GM08714 (cell line): ENCODE data around the gene JARID2.
"Not testable (repeated sequence)": the region's sequence is repeated elsewhere in the genome, so short reads cannot be mapped to it uniquely, and the experiment has no call there.

Source experiments
- H3K4me3 ChIP-seq: fragments of 200-500 bp; sonication (Bioruptor generic); 2 replicates; pipeline ENCODE4 v1.5.1; 2014; ENCODE audit warnings: mild to moderate bottlenecking, low read length, inconsistent platforms
- ZNF274 ChIP-seq: IDR thresholded peaks from 2 replicates; pipeline ENCODE4 v1.6.1; 2012; ENCODE audit warnings: mild to moderate bottlenecking, low read depth, low read length

Gene JARID2

DNA sequence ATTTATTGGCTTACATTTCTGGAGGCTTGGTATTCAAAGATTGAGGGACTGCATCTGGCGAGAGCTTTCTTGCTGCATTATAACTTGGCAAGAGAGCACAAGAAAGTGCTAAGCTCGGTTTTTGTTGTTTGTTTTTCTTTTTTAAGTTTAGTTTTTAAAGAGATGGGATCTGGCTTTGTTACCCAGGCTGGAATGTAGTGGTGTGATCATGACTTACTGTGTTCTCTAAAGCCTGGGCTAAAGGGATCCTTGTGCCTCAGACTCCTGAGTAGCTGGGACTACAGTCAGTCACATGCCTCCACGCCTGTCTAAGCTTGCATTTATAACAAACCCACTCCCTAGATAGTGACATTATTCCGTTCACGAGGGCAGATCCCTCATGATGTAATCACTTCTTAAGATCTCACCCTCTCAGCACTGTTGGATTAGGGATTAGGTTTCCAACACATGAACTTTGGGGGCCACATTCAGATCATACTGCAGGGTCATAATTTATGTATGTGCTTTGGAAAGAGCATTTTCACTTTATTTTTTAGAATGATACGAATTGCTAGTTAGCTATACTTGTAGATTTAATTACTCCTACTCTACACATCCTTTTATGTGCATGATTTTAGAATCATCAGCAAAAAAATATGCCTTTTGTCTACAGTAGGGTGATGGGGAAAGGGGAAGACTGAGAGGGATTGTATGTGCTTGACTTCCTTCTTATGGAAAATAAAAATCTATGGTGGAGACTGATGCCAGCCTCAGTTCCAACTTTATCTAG is 167.8 kb downstream of the JARID2 start:
- no peak for TF ChIP-seq ZNF274
- no peak overlapping the region for H3K4me3 ChIP-seq

- TF ChIP-seq ZNF274: no peak
- H3K4me3 ChIP-seq: no peak overlapping the region
These were observed 168.4 kb downstream of the JARID2 start for GRCh38 chr6:15414235-15414612.

GRCh38 chr6:15415622-15416021 is 169.8 kb downstream of the JARID2 start:
- H3K4me3 ChIP-seq: not testable (repeated sequence)

GRCh38 chr6:15416932-15417509 is 171.2 kb downstream of the JARID2 start:
- H3K4me3 ChIP-seq: no peak overlapping the region
- no peak for TF ChIP-seq ZNF274

DNA sequence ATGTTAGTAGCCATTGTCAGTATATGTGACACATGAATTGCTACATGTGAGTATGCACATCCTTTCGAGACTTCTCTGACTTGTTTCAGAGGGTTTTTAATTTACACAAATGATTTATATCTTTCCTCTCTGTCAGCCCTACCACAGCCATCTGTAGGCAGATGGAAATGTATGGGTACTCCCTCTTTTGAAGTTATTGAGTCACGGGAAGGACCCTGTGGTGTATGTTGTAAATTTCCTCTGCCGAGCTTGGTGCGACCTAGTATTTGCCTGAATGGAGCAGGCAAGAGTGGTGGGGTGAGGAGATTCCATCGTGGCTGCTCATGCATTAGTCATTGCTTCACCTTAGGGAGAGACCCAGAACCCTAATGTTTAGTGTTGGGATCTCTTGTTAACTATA is 171.9 kb downstream of the JARID2 start:
- TF ChIP-seq ZNF274: no peak
- H3K4me3 ChIP-seq: no peak overlapping the region

DNA sequence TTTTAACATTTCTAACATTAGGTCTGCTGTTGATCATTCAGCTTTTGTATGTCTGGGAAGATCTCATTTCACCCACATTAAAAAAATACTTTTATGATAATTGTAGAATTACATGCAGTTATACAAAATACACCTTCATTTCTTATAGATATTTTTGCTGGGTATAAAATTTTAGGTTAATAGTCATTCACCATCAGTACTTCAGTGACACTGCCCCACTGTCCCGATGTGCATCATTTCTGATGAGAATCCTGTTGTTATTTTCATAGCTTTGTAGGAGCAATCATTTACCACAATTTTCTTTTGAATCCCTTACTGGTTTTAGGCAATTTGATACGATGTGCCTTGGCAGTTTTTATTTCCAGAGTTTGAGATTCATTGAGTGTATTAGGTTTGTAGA is 173.6 kb downstream of the JARID2 start:
- no peak overlapping the region for H3K4me3 ChIP-seq
- TF ChIP-seq ZNF274: no peak

DNA sequence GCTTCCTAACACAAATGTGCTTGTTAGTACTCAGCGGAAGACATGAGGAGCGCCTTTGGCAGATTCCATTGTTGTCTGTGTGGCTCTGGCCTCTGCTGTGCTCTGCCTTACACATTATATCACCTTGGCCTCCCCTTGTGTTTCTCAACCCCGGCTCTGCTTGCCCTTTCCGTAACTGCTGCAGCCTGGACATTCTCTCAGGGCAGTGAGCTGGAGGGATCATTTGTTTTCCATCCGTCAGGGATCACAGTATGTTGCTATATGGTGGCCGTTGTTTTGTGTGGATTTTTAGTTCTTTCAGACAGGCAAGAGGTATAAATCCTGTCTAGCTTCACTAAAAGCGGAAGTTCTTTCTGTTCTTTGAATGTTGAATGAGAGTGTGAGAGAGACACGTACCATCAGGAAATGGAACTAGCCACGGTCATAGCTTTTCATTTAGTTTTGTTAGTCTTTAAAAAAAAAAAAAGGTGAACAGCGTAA is 175.1 kb downstream of the JARID2 start:
- no peak for TF ChIP-seq ZNF274
- peak overlapping the region; percentile 8; the same call in 1 of the 2 replicates for H3K4me3 ChIP-seq

DNA sequence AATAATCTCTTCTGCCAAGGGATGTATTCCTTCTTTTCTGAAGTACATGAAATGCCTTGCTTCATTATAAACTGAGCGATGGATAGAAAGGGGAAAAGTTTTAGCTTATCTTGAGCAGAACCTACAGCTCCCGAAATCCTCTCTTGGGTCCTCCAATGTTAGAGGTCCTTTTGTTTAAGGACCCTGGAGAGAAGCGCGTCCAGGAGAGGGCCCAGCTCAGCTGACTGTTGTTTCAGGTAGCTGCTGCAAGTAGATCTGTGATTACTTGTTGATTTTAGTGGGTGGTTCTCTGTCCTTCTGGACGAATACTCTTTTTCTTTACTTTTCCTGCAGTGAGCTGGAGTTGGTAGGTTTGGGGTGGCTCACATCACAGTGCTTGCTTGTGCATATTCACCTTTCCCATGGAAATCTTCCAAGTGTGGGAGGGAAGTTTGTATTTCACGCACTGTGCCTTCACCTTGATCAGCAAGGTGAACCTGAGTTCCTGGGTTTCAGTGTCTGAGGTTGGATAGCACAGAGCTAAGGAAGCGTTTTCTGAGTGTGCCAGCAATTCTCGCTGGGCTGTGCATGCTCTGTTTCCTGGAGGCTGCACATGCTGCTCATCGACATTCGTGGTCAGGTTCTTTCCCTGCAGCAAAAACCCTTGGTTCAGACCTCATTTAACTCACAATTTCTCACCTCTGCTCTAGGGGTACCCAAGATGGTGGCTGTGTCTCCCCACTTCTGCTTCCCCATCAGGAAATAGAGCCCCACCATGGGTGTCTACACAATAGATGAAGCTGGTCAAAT is 176.3 kb downstream of the JARID2 start:
- TF ChIP-seq ZNF274: no peak
- H3K4me3 ChIP-seq: peak overlapping the region; percentile 30; the same call in 1 of the 2 replicates

- TF ChIP-seq ZNF274: no peak
- H3K4me3 ChIP-seq: no peak overlapping the region
These were observed 177.6 kb downstream of the JARID2 start for GRCh38 chr6:15423286-15423993.

DNA sequence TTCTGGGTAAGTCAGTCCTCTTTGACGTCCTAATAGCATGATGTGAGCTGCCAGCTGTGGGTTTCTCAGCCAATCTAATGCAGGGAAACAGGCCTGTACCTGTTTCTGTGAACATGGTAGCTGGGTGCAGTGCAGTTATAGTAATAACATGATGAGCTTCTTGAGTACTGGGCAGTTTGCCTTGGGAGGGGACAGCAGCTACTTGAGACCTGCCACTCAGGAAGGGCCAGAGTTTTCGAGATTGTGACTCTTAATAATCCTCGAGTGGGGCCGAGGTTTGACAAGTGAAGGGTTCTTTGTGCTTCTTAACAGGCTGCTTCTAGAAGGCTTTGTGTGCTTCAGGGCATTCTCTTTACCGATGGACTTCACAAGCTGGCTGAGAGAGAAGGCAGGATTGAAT is 180.1 kb downstream of the JARID2 start:
- TF ChIP-seq ZNF274: no peak
- no peak overlapping the region for H3K4me3 ChIP-seq

GRCh38 chr6:15426395-15426794 is 180.5 kb downstream of the JARID2 start:
- no peak overlapping the region for H3K4me3 ChIP-seq
- TF ChIP-seq ZNF274: no peak

GRCh38 chr6:15426901-15427300 is 181.0 kb downstream of the JARID2 start:
- H3K4me3 ChIP-seq: no peak overlapping the region
- no peak for TF ChIP-seq ZNF274

DNA sequence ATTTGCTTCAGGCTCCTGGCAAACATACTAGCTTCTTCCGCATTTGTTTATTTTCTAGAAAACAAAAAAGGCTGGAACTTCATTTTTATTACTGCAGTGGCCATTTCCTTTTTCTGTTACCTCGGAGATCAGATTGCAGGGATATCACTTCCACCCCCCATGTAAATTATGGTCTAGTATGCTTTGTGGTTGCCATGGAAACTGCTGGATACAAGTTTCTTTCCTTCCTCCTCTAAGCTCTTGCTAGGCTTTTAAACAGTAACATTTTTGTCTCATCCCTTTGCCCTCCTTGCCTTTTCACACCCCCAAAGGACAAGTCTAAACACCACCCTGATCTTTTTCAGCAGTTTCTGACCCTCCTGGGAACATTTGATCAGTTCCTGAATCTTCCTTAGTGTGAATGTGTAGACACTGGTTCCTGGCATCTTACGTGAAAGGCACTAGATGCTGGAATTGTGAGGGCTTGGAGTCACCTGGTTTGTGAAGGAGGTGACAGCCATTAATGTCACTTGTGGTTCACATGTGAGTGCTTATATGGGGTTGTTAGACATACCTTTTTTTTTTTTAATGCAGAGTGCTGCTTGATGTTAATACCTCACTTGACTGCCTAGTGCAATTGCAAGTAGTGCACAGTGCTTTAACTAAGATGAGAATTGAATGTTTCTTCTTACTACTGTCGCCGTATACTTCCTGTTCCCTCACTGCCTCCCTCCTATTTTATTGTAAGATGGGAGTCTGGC is 181.6 kb downstream of the JARID2 start:
- no peak for TF ChIP-seq ZNF274
- H3K4me3 ChIP-seq: no peak overlapping the region; the same call in 1 of the 2 replicates
